ENCODE measurements around the gene TMEM201. TPM values are rescaled to one million over a fixed set of nuclear protein-coding genes. Genes with fewer than 3 reads are reported as not detected.

Gene TMEM201
- total and polyA plus RNA-seq, 9 of the 15 experiments (the other 6 are each of a cell fraction or from before 2014, with no cell fraction given) = 0.42 to 51.3 (median 7.4) TPM

DNA sequence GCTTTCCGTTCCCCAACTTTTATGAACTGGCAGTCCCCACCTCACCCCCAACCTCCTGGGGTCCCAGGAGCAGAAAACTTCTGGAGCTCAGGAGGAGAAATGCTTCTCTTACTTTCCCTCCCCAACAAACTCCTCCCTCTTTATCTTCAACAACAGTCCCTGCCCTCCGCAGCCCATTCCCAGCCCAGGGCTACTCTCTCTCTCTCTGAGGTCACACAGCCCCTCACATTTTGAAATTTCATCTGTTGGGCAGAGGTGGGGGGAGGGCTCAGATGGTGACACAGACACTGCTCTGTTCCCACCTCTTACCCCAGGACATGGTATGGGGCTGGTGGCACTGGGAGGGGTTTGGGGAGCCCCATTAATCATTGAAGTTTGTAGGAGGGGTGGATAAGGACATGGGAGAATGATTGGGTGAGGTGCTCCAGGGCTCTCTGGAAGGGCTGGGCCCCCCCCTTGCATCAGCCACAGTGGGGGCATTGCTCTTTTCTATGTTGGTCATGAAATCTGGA lies 68.9 kb downstream of the TMEM201 start (continued):
- TF ChIP-seq U2AF2 (optimal IDR thresholded peaks at IDR 0.05; ENCODE audit: low read depth, low read length) (no peak), MCM2 (IDR thresholded peaks at IDR 0.05; ENCODE audit: low read depth) (no peak), EP400 (IDR thresholded peaks at IDR 0.05) (peak; percentile 65), KLF6 (CRISPR knock-in tag; IDR thresholded peaks at IDR 0.05; ENCODE audit: borderline replicate concordance) (no peak), TRIM24 (IDR thresholded peaks at IDR 0.05) (0 out of 4 replicates have a peak, but pooled peaks of 1 of the 2 experiments have one; percentile 38), MAFF (IDR thresholded peaks at IDR 0.05; ENCODE audit: low read length) (no peak), HNRNPUL1 (IDR thresholded peaks at IDR 0.05; ENCODE audit: low read length) (no peak), MEF2D (tag; conservative IDR thresholded peaks at IDR 0.05; ENCODE audit: low read depth) (no peak), NEUROD1 (IDR thresholded peaks at IDR 0.05; ENCODE audit: borderline replicate concordance, low read depth, low read length, partially characterized antibody) (peak; percentile 59), DMBX1 (CRISPR knock-in tag; IDR thresholded peaks at IDR 0.05; ENCODE audit: borderline replicate concordance) (0 out of 2 replicates have a peak, but pooled peaks have one; percentile 37), CTBP1 (IDR thresholded peaks at IDR 0.05; ENCODE audit: borderline replicate concordance) (0 out of 2 replicates have a peak, but pooled peaks have one; percentile 46), SMAD3 (CRISPR knock-in tag; conservative IDR thresholded peaks at IDR 0.05) (no peak)
- TF ChIP-seq, protein P1, sequence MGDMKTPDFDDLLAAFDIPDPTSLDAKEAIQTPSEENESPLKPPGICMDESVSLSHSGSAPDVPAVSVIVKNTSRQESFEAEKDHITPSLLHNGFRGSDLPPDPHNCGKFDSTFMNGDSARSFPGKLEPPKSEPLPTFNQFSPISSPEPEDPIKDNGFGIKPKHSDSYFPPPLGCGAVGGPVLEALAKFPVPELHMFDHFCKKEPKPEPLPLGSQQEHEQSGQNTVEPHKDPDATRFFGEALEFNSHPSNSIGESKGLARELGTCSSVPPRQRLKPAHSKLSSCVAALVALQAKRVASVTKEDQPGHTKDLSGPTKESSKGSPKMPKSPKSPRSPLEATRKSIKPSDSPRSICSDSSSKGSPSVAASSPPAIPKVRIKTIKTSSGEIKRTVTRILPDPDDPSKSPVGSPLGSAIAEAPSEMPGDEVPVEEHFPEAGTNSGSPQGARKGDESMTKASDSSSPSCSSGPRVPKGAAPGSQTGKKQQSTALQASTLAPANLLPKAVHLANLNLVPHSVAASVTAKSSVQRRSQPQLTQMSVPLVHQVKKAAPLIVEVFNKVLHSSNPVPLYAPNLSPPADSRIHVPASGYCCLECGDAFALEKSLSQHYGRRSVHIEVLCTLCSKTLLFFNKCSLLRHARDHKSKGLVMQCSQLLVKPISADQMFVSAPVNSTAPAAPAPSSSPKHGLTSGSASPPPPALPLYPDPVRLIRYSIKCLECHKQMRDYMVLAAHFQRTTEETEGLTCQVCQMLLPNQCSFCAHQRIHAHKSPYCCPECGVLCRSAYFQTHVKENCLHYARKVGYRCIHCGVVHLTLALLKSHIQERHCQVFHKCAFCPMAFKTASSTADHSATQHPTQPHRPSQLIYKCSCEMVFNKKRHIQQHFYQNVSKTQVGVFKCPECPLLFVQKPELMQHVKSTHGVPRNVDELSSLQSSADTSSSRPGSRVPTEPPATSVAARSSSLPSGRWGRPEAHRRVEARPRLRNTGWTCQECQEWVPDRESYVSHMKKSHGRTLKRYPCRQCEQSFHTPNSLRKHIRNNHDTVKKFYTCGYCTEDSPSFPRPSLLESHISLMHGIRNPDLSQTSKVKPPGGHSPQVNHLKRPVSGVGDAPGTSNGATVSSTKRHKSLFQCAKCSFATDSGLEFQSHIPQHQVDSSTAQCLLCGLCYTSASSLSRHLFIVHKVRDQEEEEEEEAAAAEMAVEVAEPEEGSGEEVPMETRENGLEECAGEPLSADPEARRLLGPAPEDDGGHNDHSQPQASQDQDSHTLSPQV (IDR thresholded peaks at IDR 0.05) = peak; percentile 15; the same call in 1 of the 2 replicates
- TF ChIP-seq, protein P2, sequence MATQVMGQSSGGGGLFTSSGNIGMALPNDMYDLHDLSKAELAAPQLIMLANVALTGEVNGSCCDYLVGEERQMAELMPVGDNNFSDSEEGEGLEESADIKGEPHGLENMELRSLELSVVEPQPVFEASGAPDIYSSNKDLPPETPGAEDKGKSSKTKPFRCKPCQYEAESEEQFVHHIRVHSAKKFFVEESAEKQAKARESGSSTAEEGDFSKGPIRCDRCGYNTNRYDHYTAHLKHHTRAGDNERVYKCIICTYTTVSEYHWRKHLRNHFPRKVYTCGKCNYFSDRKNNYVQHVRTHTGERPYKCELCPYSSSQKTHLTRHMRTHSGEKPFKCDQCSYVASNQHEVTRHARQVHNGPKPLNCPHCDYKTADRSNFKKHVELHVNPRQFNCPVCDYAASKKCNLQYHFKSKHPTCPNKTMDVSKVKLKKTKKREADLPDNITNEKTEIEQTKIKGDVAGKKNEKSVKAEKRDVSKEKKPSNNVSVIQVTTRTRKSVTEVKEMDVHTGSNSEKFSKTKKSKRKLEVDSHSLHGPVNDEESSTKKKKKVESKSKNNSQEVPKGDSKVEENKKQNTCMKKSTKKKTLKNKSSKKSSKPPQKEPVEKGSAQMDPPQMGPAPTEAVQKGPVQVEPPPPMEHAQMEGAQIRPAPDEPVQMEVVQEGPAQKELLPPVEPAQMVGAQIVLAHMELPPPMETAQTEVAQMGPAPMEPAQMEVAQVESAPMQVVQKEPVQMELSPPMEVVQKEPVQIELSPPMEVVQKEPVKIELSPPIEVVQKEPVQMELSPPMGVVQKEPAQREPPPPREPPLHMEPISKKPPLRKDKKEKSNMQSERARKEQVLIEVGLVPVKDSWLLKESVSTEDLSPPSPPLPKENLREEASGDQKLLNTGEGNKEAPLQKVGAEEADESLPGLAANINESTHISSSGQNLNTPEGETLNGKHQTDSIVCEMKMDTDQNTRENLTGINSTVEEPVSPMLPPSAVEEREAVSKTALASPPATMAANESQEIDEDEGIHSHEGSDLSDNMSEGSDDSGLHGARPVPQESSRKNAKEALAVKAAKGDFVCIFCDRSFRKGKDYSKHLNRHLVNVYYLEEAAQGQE (IDR thresholded peaks at IDR 0.05; ENCODE audit: borderline replicate concordance) = no peak
- TF ChIP-seq, protein P2 (CRISPR knock-in tag; IDR thresholded peaks at IDR 0.05; ENCODE audit: low read depth) = no peak
- TF ChIP-seq, protein P3, sequence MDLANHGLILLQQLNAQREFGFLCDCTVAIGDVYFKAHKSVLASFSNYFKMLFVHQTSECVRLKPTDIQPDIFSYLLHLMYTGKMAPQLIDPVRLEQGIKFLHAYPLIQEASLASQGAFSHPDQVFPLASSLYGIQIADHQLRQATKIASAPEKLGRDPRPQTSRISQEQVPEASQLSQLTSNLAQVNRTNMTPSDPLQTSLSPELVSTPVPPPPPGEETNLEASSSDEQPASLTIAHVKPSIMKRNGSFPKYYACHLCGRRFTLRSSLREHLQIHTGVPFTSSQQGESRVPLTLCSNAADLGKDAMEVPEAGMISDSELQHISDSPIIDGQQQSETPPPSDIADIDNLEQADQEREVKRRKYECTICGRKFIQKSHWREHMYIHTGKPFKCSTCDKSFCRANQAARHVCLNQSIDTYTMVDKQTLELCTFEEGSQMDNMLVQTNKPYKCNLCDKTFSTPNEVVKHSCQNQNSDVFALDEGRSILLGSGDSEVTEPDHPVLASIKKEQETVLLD (IDR thresholded peaks at IDR 0.05) = no peak

All from K562 (cell line).